HG03469 (cell line): ENCODE results near the gene KCNMB2.

ENCODE experiments used
- ATAC-seq: cut with Tn5 transposase; IDR thresholded peaks from one replicate; pipeline ENCODE4 v1.9.1; 2021; ENCODE audit warnings: mild to moderate bottlenecking, moderate library complexity, moderate number of reproducible peaks; ENCODE audit not compliant: unreplicated experiment

KCNMB2 gene

GRCh38 chr3:178634975-178635374, 98.7 kb downstream of the KCNMB2 start:
- ATAC-seq: no peak

DNA sequence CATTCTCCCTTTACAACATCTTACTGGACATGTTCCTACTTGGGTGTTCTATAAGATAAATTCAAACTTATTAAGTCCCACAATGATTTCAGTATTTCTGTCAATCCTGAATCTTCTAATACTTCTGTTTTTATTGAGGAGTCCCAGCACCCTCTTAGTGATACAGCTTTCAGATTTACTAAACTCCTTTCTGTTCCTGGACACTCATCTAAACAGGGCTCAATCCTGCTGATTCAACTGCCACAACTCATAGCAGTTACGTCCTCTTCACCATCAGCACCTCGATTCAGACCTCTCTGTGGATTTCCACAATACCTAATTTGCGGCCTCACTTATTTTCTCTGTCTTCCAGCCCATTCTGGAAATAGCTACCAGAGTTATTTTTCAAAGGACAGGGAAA, 101.6 kb downstream of the KCNMB2 start:
- ATAC-seq: no peak

DNA sequence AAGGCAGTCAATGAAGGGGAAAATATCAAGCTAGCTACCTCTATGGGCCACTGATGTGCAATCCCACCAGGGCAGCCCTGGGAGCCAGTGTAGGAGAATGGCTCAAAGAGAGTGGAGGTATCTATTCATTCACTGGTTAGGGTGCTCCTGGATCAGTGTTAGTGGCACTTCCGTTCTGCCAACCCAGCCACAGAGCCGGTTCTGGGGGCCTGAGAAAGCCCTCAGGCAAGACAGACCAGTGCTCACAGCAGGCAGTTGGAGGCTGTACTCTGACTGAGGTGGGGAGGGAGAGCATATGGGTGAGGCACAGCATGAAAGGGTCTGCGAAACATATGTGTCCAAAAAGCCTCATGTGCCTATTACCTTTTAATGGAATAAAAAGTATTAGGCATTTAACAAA, 109.3 kb downstream of the KCNMB2 start:
- ATAC-seq: no peak

DNA sequence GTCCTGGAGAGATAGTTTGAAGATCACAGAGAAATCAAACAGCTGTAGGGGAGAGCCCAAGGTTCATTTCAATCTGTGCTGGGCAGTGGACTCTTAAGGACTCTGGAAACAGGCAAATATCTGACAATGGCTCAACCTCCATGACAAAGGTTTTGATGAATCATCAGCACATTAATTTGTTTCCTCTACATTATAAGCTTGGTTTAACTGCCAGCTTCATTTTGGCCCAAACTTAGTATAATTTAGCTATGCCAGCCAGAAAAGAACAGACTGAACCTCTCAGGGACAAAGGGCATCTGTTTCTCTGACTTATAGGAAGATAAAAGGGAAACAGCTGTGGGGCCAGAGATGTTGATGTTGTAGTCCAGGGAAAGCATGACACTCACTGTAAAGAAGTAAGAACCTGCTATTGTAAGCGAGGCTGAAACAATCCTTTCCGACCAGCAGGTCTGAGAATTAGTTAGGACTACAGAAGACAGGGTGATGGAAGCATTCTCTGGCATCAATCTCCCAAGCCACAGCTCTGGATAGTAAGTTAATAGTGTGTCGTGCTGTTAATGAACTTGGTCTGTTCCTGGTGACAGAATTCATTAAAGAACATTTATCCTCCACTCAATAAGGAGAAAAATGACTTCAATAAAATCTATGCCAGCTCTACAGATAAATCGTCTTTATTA, 110.1 kb downstream of the KCNMB2 start:
- ATAC-seq: no peak

GRCh38 chr3:178655488-178655887, 119.3 kb downstream of the KCNMB2 start:
- no peak for ATAC-seq

DNA sequence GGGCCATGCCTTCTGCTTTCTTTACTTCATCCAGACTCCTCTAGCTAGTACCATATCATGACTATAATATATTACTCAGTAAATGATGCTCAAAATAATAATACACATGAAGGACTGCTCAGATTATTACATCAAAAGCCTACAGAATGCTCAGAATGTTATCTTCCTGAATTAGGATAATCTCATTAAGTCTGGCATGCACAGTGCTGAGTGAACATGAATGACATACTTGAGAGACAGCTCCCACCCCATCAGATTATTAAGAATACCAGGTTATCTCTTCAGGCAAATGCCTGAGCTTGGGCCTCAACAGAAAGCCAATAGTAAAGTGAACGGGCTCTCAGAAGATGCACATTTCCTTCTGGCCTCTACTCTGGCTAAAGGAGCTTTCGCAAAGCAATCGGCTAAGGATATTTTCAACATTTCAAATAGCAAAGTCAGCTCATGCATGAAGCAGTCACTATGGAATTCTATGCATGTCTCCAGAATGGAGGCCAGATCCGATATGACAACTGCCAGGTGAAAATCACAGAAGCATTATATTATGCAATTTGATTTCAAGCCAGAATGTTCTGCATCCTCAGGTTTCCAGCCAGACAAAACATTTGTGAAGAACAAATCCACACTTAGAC, 122.6 kb downstream of the KCNMB2 start:
- ATAC-seq: no peak

DNA sequence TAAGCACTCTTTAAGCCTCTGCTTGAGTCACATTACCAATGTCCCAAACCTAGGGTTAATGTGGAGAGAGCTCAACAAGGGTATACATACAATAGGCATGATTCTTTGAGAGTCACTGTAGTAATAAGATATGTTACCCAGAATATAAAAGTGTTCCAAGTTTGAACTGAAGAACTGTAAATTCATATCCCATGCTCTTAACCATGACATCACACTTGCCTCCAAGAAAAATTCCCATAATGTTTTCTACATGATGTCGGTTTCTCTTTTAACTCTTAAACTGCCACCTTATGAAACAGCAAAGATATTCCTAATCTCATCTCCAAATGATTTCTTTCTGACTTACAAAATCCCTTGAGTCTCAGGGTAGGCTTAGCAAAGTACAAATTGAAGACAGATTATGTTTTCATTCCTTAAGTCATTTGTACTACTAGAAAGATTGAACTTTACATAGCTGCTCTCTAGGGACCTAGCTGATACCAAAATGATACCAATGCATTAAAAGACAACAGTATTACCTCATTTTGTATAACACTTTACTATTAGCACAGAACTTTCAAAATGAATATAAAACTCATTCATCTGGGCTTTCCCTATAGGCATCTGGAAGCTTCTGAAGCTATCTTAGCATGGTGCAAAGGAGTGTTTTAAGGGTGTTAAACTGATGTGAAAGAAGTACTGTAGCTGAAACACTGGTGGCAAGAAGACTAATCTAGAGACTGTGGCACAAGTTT, 127.1 kb downstream of the KCNMB2 start:
- peak; percentile 76 for ATAC-seq

- ATAC-seq: no peak
These were observed 129.5 kb downstream of the KCNMB2 start for GRCh38 chr3:178665747-178666146.

DNA sequence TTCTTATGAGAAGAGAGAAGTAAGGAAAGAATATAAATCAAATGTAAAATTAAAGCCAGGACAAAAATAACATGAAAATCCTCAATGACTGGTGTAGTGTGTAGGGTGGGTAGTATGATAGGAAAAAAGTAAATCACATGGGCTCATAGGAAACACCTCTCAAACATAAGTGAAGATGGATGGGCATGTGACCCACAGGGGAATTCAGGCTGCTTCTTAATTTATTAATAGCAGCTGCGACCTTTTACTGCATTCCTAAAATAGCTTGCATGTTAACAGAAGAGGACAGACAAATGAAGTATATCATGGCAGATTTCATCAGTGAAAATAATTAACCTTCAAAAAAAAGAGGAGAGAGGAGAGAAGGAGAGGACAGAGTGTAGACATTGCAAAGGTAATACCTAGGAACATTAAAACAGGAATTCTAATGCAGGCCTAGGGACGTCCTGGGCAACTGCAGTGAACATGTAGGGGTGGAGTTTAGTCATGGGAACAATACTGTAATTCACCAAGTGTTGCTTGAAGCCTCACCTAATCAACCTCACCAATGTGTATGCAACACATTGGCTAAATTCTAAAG, 132.9 kb downstream of the KCNMB2 start:
- no peak for ATAC-seq

DNA sequence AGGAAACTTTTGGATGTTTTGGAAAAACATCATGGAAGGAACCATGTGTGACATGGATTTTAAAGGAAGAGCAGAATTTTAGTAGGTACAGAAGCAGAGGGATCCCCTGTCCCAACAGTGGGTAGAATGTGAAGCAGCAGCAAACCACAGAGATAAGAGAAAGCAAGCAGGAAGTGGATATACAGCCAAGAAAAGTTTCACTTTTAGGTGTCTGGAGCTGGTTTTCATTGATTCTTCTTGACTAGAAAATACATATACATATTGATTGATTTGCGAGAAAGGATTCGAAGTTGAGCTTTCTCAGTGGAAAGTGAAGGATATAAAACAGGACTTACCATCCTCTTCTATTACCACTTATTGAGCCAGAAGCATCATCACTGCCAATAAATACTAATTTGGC, 133.5 kb downstream of the KCNMB2 start:
- peak; percentile 43 for ATAC-seq

DNA sequence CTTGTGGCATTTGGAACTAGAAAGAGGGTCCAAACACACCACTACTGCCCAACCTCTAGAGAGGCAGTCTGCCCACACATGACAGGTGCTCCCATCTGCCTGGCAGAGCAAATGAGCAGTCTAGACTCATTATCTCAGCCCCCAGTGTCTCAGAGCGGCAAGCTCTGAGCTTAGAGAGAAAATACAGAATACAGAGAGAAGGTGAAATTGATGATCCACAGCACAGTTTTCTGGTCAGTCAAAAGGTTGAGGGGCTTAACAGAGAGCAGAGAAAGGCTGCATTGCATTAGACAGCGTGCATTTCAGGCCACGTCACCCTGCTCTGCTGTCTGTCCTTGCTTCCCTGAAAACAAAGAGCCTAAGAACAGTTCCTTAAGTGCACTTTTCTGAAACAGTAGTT, 135.1 kb downstream of the KCNMB2 start:
- no peak for ATAC-seq

GRCh38 chr3:178671791-178672190, 135.6 kb downstream of the KCNMB2 start:
- ATAC-seq: no peak

- no peak for ATAC-seq
These were observed 136.0 kb downstream of the KCNMB2 start for GRCh38 chr3:178672275-178672674.

DNA sequence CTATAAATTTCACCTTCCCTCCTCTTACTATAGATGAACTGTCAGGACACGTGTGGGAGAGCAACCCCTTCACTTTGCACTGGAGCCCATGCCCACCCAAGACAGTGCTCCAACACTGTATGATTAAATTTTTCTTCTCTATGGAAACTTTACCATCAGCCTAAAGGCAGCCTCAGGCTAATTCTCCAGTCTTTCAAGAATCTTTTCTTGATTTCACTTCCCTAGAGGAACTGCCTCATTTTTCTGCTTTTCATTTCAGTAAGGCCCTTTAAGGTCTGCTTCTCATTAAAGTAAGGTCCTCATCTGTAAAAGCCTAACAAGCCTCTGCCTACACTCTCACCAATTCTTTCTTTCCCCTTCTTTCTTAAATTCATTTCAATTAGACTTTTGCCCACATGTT, 137.3 kb downstream of the KCNMB2 start:
- ATAC-seq: no peak

- ATAC-seq: no peak
These were observed 139.8 kb downstream of the KCNMB2 start for GRCh38 chr3:178676077-178676476.

GRCh38 chr3:178676942-178677790, 140.9 kb downstream of the KCNMB2 start:
- peak; percentile 33 for ATAC-seq

GRCh38 chr3:178677961-178678360, 141.7 kb downstream of the KCNMB2 start:
- ATAC-seq: no peak

- no peak for ATAC-seq
These were observed 143.8 kb downstream of the KCNMB2 start for GRCh38 chr3:178680037-178680436.

DNA sequence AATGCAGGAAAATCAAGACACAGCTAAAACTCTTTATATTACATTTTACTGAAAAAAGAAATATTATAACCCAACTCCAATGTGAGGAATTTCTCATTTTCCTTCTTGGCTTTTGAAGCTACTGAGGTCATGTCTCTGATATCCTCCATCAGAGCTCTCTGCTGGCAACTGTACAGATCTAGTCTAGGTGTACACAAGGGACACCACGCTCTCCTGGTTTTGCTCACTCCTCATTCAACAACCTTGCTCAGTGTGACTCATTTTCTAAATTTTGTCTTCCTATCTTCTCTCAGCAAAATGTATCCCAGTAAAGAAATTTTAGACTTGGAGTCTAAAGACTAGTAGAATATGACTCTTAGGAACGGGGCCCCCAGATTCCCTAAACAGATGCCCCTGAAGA, 144.3 kb downstream of the KCNMB2 start:
- no peak for ATAC-seq

- no peak for ATAC-seq
These were observed 148.8 kb downstream of the KCNMB2 start for GRCh38 chr3:178684881-178685590.
